COLO668 (cell line): ENCODE data around the gene VEGFD.
A peak's percentile ranks its signal among the peaks of the same experiment; 100 is the strongest.

Experiments
- DNase-seq: peaks from one replicate; lab custom pipeline; 2025; ENCODE audit not compliant: unreplicated experiment; lab: John Stamatoyannopoulos, UW

VEGFD gene

GRCh38 chrX:15359701-15360100 lies 24.5 kb downstream of the VEGFD start:
- no peak for DNase-seq

GRCh38 chrX:15358533-15358932 lies 25.7 kb downstream of the VEGFD start:
- DNase-seq, result no peak

- DNase-seq, result no peak
Observed at GRCh38 chrX:15356444-15356843, 27.8 kb downstream of the VEGFD start.

GRCh38 chrX:15350329-15350996 lies 33.8 kb downstream of the VEGFD start:
- DNase-seq, result no peak

- peak; percentile 20 for DNase-seq
Observed at GRCh38 chrX:15349046-15349445, 35.2 kb downstream of the VEGFD start.

- no peak for DNase-seq
Observed at GRCh38 chrX:15345976-15346375, 38.2 kb downstream of the VEGFD start.

- DNase-seq, result no peak
Observed at GRCh38 chrX:15344106-15344505, 40.1 kb downstream of the VEGFD start.

GRCh38 chrX:15343075-15343476 lies 41.1 kb downstream of the VEGFD start:
- no peak for DNase-seq

- DNase-seq, result no peak
Observed at GRCh38 chrX:15340867-15341266, 43.3 kb downstream of the VEGFD start.

GRCh38 chrX:15336023-15336413 lies 48.2 kb downstream of the VEGFD start:
- DNase-seq, result peak; percentile 20

GRCh38 chrX:15335135-15336022 lies 48.8 kb downstream of the VEGFD start, which contains the start of gene PIGA:
PIGA (minus strand) TSS chrX:15335523; CDS start chrX:15331930, 3,593 bp downstream.
- DNase-seq, result peak; percentile 96

- no peak for DNase-seq
Observed at GRCh38 chrX:15334561-15334960, 49.7 kb downstream of the VEGFD start.

- no peak for DNase-seq
Observed at GRCh38 chrX:15328821-15329220, 55.4 kb downstream of the VEGFD start.

GRCh38 chrX:15328131-15328530 lies 56.1 kb downstream of the VEGFD start:
- DNase-seq, result no peak

GRCh38 chrX:15322472-15322871 lies 61.7 kb downstream of the VEGFD start:
- no peak for DNase-seq

GRCh38 chrX:15322072-15322471 lies 62.1 kb downstream of the VEGFD start:
- DNase-seq, result no peak

GRCh38 chrX:15321447-15321846 lies 62.8 kb downstream of the VEGFD start:
- no peak for DNase-seq

- no peak for DNase-seq
Observed at GRCh38 chrX:15320297-15320696, 63.9 kb downstream of the VEGFD start.

GRCh38 chrX:15319075-15319474 lies 65.1 kb downstream of the VEGFD start:
- no peak for DNase-seq

- no peak for DNase-seq
Observed at GRCh38 chrX:15315509-15315908, 68.7 kb downstream of the VEGFD start, which contains the start of gene ASB11. ASB11 (minus strand) TSS chrX:15315640; CDS start chrX:15315605, 35 bp downstream.

- DNase-seq, result no peak
Observed at GRCh38 chrX:15314472-15314871, 69.7 kb downstream of the VEGFD start.

- DNase-seq, result no peak
Observed at GRCh38 chrX:15311119-15311518, 73.1 kb downstream of the VEGFD start.
